Renal cortical epithelial cell (primary cell): Measurements from ENCODE around the gene COL24A1. TPM values are rescaled to one million over a fixed set of nuclear protein-coding genes. Genes with fewer than 3 reads are reported as not detected.
"Not testable (repeated sequence)": the region's sequence is repeated elsewhere in the genome, so short reads cannot be mapped to it uniquely, and the experiment has no call there.

Experiments
- DNase-seq: peaks from one replicate; pipeline ENCODE4 v3.0.0-alpha.2; 2011; ENCODE audit warnings: low read depth
- total RNA-seq: library from RNA; depleted of rRNA; stranded (reverse); fragments of >200 nt; gene quantifications from 2 replicates; pipeline ENCODE4 v1.2.3, GENCODE V29; 2014

The COL24A1 gene
- total RNA-seq, 1 donor from 2014 or later: 0.20 TPM

DNA sequence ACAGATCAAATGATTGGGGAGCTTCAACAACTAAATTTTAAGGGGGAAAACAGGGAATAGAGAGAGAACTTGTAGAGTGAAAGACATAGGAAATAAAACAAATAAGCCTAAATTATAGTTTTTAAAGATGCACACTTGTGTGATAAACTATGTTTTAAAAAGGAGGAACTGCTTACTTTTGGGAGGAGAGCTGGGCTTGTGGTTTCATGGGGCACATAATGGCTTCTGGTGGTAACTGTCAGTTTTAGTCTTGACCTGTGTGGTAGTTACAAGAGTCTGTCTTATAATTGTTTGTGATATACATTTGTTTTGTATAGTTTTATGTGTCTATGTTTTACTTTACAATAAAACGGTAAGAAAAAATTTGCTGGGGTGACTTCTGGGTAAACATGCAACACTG, 165.3 kb downstream of the COL24A1 start:
- DNase-seq: no peak

DNA sequence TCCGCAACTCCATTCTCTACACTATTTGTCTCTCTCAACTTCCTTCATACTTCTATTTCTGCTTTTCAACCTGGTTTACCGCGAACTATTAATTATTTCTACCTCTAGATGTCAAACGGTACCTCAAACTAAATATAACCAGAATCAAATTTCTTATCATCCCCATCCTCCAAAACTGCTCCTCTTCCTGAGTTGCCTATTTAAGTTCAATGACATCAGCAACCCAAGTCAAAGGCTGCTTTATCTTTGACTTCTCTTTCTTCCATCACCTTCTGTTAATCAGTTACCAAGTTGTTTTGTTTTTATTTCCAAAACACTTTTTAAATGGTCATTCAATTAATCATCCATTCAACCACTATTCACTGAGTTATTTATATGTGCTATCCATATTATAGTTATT, 171.9 kb downstream of the COL24A1 start:
- no peak for DNase-seq

DNA sequence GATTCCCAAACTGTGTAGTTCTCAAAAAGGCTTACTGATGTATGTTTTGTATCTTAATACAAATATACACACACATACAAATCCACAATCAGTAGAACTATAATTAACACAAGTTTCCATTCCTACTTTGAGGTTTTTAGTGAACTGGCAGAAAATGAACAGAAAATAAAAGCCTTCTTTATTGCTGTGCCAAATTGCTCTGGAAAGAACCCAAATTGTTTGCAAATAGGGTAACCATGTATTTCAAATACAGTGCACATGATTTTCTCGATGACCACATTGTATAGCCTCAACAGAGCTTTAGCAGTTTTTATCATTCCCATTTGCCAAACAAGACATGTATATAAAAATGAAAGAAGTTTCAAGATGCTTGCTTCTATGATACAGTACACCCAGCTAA, 173.3 kb downstream of the COL24A1 start:
- no peak for DNase-seq

DNA sequence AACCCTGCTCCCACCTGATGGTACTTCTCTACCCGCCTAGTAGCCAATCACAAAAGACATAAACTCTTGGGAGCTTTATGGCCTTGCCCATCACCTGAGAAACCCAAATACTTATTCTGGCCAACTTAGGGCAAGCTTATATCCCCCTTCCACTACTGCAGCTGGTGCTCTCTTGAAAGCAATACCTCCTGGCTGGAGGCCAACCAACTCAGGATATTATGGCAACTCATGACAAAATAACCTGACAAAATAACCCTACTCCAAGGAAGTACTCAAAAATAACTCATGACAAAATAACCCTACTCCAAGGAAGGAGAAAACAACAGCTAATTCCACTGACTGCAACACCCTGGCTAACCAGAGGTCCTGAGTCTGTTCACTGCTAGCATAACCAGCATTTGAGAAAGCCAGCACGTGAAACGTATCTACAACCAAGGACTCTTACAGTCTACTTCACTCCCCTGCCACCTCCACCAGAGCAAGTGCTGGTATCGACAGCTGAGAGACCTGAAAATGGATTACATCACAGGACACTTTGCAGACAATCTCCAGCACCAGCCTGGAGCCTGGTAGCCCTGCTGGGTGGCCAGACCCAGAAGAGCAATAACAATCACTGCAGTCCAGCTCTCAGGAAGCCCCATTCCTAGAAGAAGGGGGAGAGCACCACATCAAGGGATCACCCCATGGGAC, 179.9 kb downstream of the COL24A1 start:
- peak; percentile 18 for DNase-seq

GRCh38 chr1:85975912-85976371, 180.6 kb downstream of the COL24A1 start:
- DNase-seq: no peak

- DNase-seq: no peak
Observed at GRCh38 chr1:85962457-85962856, 194.1 kb downstream of the COL24A1 start.

- no peak for DNase-seq
Observed at GRCh38 chr1:85957760-85958159, 198.8 kb downstream of the COL24A1 start.

GRCh38 chr1:85955218-85955617, 201.4 kb downstream of the COL24A1 start:
- not testable (repeated sequence) for DNase-seq

- DNase-seq: no peak
Observed at GRCh38 chr1:85952460-85952859, 204.1 kb downstream of the COL24A1 start.

- no peak for DNase-seq
Observed at GRCh38 chr1:85947186-85947585, 209.4 kb downstream of the COL24A1 start.

- no peak for DNase-seq
Observed at GRCh38 chr1:85943945-85944344, 212.6 kb downstream of the COL24A1 start.

DNA sequence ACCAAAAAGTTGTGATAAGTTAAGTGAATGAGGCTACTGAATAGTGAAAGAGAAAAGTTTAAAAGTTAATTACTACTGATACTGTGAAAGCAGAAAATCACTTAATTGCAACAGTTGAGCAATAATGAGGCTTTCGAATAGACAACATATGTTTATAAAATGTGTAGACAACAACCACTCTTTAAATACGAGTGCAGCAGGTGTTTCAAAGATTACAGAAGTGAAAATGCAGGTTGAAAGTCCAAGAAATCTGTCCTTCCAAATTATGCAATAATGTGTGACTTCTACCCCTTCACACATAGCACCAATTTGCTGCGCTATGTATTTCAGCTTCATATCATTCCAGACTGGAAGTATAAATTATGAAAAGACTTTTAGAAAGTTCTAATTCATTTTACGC, 213.0 kb downstream of the COL24A1 start:
- no peak for DNase-seq

DNA sequence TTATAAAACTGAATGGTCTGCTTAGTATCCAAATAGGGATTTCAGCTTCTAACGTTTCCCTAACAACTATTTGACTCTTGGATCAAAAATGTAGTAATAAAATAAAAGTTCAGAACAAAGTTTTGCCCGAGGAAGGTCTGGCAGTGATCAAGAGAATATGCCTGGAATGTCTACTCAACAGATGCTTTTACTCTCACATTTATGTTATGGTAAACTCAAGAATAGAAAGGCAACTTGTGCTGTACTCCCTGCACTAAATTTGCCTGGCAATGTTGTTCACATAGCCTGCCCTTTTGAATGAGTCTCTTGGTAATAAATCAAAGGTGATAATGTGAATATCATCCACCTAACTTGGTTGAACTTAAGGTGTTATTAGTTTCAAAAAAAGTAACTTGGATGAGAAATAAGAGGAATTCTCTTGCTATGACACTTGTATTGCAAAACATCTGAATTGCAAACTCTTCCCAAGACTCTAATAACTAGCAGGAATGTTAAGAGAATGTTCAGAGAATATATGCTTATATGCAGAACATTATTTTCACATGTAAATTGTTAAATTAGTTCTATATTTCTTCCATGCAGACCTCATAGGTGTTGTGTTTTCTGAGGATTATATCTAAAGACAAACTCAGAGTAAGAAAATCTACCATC, 215.8 kb downstream of the COL24A1 start:
- no peak for DNase-seq

GRCh38 chr1:85938829-85939228, 217.7 kb downstream of the COL24A1 start:
- DNase-seq: no peak

- DNase-seq: no peak
Observed at GRCh38 chr1:85936470-85936869, 220.1 kb downstream of the COL24A1 start.

- DNase-seq: no peak
Observed at GRCh38 chr1:85936057-85936456, 220.5 kb downstream of the COL24A1 start.

- no peak for DNase-seq
Observed at GRCh38 chr1:85935234-85935633, 221.3 kb downstream of the COL24A1 start.

- DNase-seq: no peak
Observed at GRCh38 chr1:85934516-85934915, 222.1 kb downstream of the COL24A1 start.

GRCh38 chr1:85933961-85934360, 222.6 kb downstream of the COL24A1 start:
- no peak for DNase-seq

DNA sequence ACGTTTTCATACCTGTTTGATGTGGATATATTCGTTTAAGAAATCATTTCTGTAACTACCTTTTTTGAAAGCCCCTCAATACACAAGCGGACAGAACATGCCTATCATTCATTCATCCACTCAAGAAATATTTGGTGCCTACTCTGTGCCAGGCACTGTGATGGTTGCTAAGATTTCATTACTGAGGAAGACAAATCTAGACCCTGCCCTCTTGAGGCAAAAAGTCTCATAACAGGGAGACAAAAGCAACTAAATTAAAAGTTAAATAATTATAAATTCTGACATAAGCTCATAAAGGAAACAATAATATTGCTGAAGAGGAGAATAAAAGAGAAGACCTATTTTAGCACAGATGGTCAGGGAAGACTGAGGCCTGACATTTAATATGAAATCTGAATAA, 244.8 kb downstream of the COL24A1 start:
- peak; percentile 17 for DNase-seq

DNA sequence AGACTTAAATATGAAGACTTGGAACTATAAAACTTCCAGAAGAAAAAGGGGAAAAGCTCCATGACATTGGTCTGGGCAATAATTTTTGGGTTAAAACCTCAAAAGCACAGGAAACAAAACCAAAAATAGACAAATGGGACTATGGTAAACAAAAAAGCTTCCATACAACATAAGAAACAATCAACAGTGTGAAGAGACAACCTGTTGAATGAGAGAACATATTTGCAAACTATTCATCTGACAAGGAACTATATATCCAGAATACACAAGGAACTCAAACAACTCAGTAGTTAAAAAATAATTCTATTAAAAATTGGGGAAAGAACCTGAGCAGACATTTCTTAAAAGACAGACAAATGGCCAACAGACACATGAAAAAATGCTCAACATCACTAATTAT, 255.7 kb downstream of the COL24A1 start:
- no peak for DNase-seq

DNA sequence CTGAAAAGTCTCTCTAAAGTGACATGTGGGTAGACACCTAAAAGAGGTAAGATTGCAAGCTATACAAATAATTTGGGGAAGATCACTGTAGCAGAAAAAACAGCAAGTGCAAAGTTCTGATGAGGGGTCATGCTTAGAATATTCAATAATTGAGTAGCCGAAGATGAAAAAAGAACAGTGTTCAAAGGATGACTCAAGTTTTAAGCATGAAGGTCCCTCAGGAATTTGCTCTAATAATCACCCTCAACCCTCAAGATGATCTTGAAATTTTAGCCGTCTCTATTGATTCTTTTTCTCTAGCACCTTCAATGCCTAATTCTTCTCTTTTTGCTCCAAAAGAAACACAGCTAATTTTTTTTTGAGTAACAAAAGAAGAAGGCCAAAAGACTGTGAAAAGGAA, 257.7 kb downstream of the COL24A1 start:
- peak; percentile 66 for DNase-seq

GRCh38 chr1:85894651-85895050, 261.9 kb downstream of the COL24A1 start:
- DNase-seq: peak; percentile 56

DNA sequence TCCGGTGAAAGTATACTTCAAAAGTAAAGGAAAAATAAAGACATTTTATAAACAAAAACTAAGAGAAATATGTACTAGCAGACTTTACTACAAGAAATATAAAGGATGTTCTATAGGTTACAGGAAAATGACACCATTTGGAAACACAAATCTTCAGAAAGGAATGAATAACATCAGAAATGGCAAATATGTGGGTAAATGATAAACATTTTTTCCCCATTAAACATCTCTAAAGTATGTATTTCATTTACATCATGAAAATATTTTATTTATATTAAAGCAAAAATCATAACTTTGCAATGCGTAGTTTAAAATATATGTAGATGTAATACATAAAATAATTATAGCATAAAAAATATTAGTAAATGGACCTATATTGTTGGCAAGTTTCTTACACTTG, 264.2 kb downstream of the COL24A1 start:
- no peak for DNase-seq
